ENCODE measurements around the gene KCNK2. TPM values are rescaled to one million over a fixed set of nuclear protein-coding genes. Genes with fewer than 3 reads are reported as not detected.

KCNK2 gene
- total and polyA plus RNA-seq, 2 experiments from 2014 or later: 1.8 to 4.1 TPM

DNA sequence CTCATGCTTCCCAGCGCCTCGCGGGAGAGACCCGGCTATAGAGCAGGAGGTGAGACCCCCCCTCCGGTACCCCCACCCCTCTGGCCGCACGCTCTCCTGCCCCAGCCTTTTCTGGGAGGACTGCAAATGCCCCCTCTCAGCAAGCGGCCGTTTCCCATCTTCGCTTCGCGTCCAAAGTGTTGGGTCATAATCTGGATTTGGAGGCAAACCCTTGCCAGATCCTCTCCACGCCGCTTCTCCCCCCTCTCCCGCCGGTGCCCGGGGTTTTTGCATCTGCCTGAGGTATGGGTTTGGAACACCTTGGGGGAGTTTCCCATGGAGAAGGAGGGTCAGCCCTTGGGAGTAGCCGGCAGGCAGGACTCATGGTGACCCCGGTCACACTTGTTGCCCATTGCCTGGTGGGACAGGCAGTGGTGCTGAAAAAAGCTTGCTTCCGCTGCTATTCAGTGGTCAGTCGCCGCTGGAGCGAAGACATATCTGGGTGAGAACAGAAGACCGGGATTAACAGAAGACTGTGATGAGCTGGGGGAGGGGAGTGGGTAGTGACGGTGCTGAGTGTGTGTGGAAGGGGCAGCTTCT is 935 bp downstream of the KCNK2 start:
- no peak for TF ChIP-seq CTCF (IDR thresholded peaks at IDR 0.05; ENCODE audit: poor library complexity)
- TF ChIP-seq EZH2 (IDR thresholded peaks at IDR 0.05; ENCODE audit: borderline replicate concordance): no peak
- TF ChIP-seq EZH2phosphoT487 (IDR thresholded peaks at IDR 0.05; ENCODE audit: low read depth, severe bottlenecking, unreplicated experiment): no peak
- H3K4me3 ChIP-seq: peak overlapping the region; percentile 38

GRCh38 chr1:215084621-215085020 is 2.1 kb downstream of the KCNK2 start:
- Histone ChIP-seq H3K27me3 (peaks cover 84% of the 10 kb centered on the region), H2AFZ (no peak overlapping the region), H3K79me2 (no peaks in the 10 kb centered on the region), H3K9me2 (replicated peaks; ENCODE audit: insufficient read depth) (no peaks in the 10 kb centered on the region), H3K27ac (no peak overlapping the region), H3K4me3 (no peak overlapping the region), H3K4me1 (ENCODE audit: insufficient read depth) (no peaks in the 10 kb centered on the region), H3K36me3 (replicated peaks; ENCODE audit: insufficient read depth, low read depth) (no peaks in the 10 kb centered on the region), H3K9me3 (ENCODE audit: low read depth) (no peaks in the 10 kb centered on the region), H4K20me1 (ENCODE audit: insufficient read depth, poor library complexity, severe bottlenecking) (no peaks in the 10 kb centered on the region), H3K4me2 (no peak overlapping the region)
- TF ChIP-seq CTCF (IDR thresholded peaks at IDR 0.05; ENCODE audit: poor library complexity) (no peak), EZH2phosphoT487 (IDR thresholded peaks at IDR 0.05; ENCODE audit: low read depth, severe bottlenecking, unreplicated experiment) (no peak), EZH2 (IDR thresholded peaks at IDR 0.05; ENCODE audit: borderline replicate concordance) (no peak)
- no peak for DNase-seq (ENCODE audit: low spot score)

More for the DNA sequence above, 935 bp downstream of the KCNK2 start:
- WGBS (ENCODE audit: low lambda C conversion rate, missing lambda C conversion rate): 4% methylated on average over 25 of the region's 25 CpGs
- Histone ChIP-seq H3K4me2 (peak overlapping the region; percentile 98), H3K36me3 (replicated peaks; ENCODE audit: insufficient read depth, low read depth) (no peaks in the 10 kb centered on the region), H3K79me2 (no peaks in the 10 kb centered on the region), H3K4me1 (ENCODE audit: insufficient read depth) (no peaks in the 10 kb centered on the region), H3K27me3 (peaks cover 85% of the 10 kb centered on the region), H3K27ac (no peak overlapping the region), H4K20me1 (ENCODE audit: insufficient read depth, poor library complexity, severe bottlenecking) (no peaks in the 10 kb centered on the region), H3K9me2 (replicated peaks; ENCODE audit: insufficient read depth) (no peaks in the 10 kb centered on the region), H2AFZ (peak overlapping the region; percentile 57), H3K9me3 (ENCODE audit: low read depth) (no peaks in the 10 kb centered on the region)
- DNase-seq (ENCODE audit: low spot score): peak; percentile 15

DNA sequence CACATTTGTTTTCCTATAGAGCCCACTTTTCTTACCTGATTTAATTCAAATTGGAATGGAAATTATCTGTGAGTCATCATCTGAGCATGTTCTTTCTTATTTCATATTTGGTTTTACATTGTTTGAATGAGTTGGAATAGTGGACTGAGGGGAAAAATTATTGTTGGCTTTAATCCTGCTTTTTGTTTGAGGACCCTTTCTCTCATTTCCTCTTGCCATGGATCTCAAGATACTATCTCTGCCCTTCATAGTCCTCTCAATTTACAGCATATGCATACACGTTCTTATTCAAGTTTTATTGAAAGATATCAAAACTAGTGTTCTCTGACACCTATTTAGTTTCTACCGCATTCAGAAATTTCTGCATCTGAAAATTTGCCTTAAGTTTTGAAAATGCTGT is 5.1 kb downstream of the KCNK2 start:
- H3K36me3 ChIP-seq (replicated peaks; ENCODE audit: insufficient read depth, low read depth): no peaks in the 10 kb centered on the region
- no peaks in the 10 kb centered on the region for H3K9me3 ChIP-seq (ENCODE audit: low read depth)
- peaks cover 55% of the 10 kb centered on the region for H3K27me3 ChIP-seq
- H3K79me2 ChIP-seq: no peaks in the 10 kb centered on the region
- TF ChIP-seq CTCF (IDR thresholded peaks at IDR 0.05; ENCODE audit: poor library complexity): no peak
- no peak for TF ChIP-seq EZH2 (IDR thresholded peaks at IDR 0.05; ENCODE audit: borderline replicate concordance)
- TF ChIP-seq EZH2phosphoT487 (IDR thresholded peaks at IDR 0.05; ENCODE audit: low read depth, severe bottlenecking, unreplicated experiment): no peak
- H3K27ac ChIP-seq: no peak overlapping the region
- no peak overlapping the region for H3K4me3 ChIP-seq
- no peaks in the 10 kb centered on the region for H3K9me2 ChIP-seq (replicated peaks; ENCODE audit: insufficient read depth)
- H2AFZ ChIP-seq: no peak overlapping the region
- H3K4me2 ChIP-seq: no peak overlapping the region
- H3K4me1 ChIP-seq (ENCODE audit: insufficient read depth): no peaks in the 10 kb centered on the region
- no peaks in the 10 kb centered on the region for H4K20me1 ChIP-seq (ENCODE audit: insufficient read depth, poor library complexity, severe bottlenecking)
- 82% methylated on average over 2 of the region's 2 CpGs for WGBS (ENCODE audit: low lambda C conversion rate, missing lambda C conversion rate)
- no peak for DNase-seq (ENCODE audit: low spot score)

All from hepatocyte (in vitro differentiated cells).